Measurements from ENCODE around the gene SMYD3.

SMYD3 gene

GRCh38 chr1:246146804-246147523, 360.1 kb downstream of the SMYD3 start:
- no peak for DNase-seq (ENCODE audit: low spot score)

- no peak for DNase-seq (ENCODE audit: low spot score)
Measured at GRCh38 chr1:246145900-246146299, 361.2 kb downstream of the SMYD3 start.

- no peak for DNase-seq (ENCODE audit: low spot score)
Measured at GRCh38 chr1:246144931-246145330, 362.1 kb downstream of the SMYD3 start.

DNA sequence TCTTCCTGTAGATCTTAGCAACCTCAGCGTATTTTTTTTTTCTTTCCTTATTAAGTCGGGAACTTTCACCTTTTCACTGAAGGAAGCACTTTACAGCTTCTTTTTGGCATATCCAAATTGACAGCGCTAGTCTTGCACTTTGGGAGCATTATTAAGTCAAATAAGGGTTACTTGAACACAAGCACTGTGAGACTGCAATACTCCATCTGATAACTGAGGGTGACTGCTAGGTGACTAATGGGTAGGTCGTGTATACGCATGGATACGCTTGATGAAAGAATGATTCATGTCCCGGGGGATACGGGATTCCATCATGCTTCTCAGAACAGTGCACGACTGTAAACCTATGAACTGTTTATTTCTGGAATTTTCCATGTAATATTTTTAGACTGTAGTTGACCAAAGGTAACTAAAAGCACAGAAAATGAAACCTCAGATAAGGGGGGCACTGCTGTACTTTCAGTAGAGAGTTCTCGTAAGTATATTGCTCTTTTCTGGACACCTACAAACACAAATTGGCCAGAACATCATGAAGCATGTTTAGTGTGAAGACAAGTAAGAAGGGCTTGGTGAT, 364.7 kb downstream of the SMYD3 start:
- DNase-seq (ENCODE audit: low spot score): peak; percentile 72

- no peak for DNase-seq (ENCODE audit: low spot score)
Measured at GRCh38 chr1:246141306-246141705, 365.8 kb downstream of the SMYD3 start.

DNA sequence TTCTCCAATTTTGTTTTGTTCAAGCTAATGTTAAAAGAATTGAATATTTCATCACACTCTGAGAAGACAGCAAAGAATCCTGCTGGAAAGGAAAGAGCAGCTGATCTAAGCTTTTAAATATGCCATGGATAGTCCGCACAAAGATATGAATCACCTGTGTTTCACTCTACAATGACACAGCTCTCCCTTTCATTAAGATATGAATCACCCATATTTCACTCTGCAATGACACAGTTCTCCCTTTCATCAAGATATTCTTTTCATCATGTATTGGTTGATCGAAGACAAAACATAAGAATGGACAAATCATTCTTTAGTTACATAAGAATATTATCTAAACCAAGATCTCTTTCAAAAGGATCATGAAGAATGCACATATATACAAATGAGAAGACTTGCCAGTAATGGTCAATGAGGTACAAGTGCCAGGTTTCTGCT, 367.3 kb downstream of the SMYD3 start:
- peak; percentile 58 for DNase-seq (ENCODE audit: low spot score)

DNA sequence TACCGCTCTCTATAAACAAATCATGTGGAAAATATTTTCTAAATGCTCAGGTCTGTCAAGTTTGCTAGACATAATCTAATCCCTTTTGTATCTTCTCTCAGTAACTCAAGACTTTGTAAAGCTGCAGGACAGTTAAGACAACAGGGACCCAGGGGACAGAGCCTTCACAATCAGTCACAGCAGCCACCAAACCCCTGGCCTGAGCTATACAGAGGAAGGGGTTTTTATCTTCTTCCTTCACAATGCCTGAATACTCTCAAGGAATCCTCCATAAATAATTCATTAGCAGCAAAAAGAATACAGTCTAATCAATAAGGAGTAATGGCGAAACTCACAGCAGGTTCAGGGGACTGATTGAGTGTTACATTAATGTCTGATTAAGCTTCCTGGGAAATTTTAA, 368.3 kb downstream of the SMYD3 start:
- DNase-seq (ENCODE audit: low spot score): no peak

- DNase-seq (ENCODE audit: low spot score): no peak
Measured at GRCh38 chr1:246136477-246136876, 370.6 kb downstream of the SMYD3 start.

- DNase-seq (ENCODE audit: low spot score): no peak
Measured at GRCh38 chr1:246134789-246135188, 372.3 kb downstream of the SMYD3 start.

- no peak for DNase-seq (ENCODE audit: low spot score)
Measured at GRCh38 chr1:246131095-246131494, 376.0 kb downstream of the SMYD3 start.

DNA sequence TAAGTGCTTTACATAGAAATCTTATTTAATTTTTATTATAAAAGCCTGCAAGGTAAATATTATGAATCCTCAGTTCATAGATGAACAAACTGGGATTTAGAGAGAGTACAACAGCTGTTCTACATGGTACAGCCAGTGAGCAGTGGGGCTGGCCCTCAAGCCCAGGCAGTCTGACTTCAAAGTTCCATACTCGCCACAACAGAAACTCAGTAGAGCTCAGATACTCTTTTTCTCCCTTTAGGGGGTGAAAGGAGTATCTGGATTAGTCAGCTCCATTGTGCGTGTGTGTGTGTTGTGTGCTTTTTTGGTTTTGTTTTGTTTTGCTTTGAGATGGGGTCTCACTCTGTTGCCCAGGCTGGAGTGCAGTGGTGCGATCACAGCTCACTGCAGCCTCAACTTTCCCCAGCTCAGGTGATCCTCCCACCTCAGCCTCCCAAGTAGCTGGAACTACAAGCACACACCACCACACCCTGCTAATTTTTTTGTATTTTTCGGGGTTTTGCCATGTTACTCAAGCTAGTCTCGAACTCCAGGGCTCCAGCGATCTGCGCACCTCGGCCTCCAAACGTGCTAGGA, 378.5 kb downstream of the SMYD3 start:
- DNase-seq (ENCODE audit: low spot score): no peak

DNA sequence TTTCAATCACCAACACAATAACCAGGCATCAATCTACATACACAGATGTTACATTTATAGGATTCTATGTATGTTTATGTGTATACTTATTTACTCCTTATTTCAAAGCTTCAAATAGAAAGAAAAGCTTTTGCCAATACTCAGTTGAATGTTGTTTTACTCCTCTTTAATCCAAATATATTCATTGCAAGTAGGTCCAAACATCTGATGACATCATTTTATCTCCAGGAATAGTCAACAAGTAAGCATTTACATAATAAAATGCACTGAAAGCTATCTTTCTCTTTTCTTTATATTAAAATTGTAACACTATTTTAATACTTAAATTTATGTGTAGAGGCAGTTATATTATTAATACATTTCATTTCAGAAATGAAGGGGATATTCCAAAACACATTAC, 380.5 kb downstream of the SMYD3 start:
- no peak for DNase-seq (ENCODE audit: low spot score)

GRCh38 chr1:246122071-246122470, 385.0 kb downstream of the SMYD3 start:
- DNase-seq (ENCODE audit: low spot score): no peak

- no peak for DNase-seq (ENCODE audit: low spot score)
Measured at GRCh38 chr1:246121533-246121932, 385.5 kb downstream of the SMYD3 start.

- DNase-seq (ENCODE audit: low spot score): peak; percentile 36
Measured at GRCh38 chr1:246117066-246117791, 389.9 kb downstream of the SMYD3 start.

- DNase-seq (ENCODE audit: low spot score): no peak
Measured at GRCh38 chr1:246114369-246114768, 392.7 kb downstream of the SMYD3 start.

- DNase-seq (ENCODE audit: low spot score): no peak
Measured at GRCh38 chr1:246113555-246114095, 393.5 kb downstream of the SMYD3 start.

DNA sequence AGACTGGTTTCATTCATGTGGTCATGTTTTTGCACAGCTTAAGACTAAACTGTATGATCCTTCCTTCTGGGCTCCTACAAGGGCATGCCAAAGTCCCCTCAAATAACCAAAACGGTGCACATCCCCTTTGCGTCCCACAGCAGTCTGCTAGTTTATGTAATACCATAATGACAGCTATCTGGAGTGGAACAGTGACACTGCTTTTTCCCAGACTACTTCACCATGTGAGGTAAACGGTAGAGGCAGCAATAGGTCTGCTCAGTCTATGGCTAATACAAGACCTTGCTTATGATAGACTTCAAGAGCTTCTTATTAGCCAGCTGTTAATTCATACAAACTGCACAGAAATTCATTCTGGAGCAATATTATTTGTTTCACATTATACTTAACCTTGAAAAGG, 395.5 kb downstream of the SMYD3 start:
- DNase-seq (ENCODE audit: low spot score): no peak

DNA sequence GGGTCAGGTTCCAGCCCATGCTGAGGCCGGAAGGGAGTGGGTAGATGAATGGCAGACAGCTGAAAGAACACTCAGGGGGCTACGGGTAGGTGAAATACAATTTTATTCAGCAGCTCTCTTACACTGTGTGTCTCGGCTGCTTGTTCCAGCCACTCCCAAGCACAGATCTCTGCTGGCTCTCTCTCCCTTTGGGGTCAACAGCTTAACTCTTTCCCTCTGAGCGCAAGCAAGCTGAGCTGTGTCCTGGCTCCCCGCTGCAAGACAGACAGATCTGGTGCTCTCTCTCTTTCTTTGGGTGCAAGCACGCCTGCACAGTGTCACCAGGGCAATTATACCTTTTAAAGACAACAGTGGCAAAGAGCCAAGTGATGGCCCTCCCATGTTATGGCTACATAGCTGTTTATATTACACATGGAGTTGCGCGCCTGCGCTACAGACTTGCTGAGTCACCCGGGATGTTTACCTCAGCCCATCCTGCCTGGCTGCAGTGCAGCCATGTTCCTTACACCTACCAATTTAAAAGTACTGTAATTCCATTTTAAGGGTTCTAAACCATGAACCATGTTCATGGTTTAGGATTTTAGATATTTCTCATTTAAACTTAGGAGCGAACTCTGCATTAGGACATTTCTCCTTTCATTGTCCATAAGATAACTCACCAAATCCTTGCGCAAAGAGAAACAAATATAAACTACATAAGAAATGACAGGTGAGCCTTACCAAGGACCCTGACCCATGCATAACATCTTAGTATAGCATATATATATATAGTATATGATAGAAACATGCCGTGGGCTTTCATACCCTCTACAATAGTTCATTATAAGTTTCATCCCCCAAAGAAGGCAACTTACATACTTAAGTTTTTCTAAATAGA, 396.5 kb downstream of the SMYD3 start:
- peak; percentile 30 for DNase-seq (ENCODE audit: low spot score)

- no peak for DNase-seq (ENCODE audit: low spot score)
Measured at GRCh38 chr1:246108278-246108925, 398.7 kb downstream of the SMYD3 start.

All from AG08396 (cell line).